ENCODE data around the gene AHI1.

Gene AHI1

DNA sequence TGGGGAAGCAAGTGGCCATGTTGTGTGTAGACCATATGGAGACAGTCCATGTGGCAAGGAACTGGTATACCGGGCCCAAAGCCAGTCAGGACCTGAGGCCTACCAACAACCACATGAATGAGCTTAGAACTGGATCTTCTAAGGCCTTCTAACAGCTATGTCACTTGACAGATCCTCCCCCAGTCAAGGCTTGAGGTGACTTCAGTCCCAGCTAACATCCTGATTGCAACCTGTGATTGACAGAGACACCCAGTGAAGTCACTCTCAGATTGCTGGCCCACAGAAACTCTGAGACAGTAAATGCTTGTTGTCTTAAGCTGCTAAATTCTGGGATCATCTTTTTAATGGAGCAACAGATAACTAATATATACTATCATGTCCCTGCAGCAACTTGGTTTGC lies 32.9 kb downstream of the AHI1 start:
- no peak for DNase-seq (ENCODE audit: extremely low read depth in 1 of 2, low read depth in 1 of 2)

DNA sequence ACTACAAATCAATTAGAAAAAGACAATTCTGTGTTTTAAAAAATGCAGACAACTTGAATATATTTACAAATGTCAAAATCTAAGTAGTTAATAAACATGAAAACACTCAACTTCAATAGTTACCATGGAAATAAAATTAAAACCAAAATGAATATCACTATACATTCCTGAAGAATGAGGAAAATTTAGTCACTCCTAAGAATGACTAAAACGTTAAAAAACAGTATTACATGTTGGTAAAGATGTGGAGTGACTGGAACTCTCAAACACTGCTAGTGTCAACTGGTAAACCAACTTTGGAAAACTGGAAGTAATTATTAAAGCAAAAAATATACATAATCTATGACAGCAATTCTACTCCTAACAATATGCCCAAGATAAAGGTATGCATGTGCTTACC lies 36.3 kb downstream of the AHI1 start:
- no peak for DNase-seq (ENCODE audit: extremely low read depth in 1 of 2, low read depth in 1 of 2)

DNA sequence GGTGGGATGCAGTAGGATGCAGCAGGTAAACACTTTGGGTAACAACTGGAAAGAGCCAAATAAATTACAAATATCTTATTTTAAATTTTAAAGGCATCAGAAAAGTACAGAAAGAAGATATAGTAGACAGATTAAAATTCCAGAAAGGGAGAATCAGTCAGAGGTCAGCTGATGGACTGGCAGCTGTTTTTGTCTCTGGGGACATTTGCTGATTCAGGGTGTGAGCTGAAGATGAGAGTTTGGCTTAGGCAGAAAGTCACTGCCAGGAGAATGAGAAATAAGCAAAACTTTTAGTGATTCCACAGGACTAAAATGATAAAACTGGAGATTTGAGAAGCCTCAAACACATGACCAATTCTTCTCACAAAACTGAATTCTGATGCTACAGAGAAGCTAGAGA lies 39.5 kb downstream of the AHI1 start:
- DNase-seq (ENCODE audit: extremely low read depth in 1 of 2, low read depth in 1 of 2): no peak

DNA sequence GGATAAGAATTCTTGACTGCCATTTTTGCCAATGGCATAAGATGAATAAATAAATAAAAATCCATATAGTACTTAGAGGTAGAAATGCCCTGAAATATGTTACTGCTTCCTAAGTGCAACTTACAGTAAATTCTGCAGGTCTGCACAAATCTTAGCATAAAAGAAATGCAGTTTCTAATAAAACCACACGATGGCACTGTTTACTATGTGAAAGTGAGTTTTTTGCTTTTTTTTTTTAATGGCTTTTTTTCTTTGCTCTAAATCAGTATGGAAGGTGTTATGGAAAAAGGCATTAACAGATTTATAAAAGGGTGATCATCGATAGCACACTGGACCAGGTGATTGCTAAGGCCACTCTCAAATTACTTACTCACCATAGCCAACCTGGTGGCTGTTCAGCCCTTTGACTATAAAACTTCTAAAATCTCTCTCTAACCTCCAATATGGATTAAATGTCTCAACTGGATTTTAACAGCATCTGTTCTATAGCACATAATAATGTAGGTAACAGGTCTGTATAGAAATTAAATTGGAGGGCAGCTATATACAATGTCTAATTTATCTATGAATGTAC lies 45.8 kb downstream of the AHI1 start:
- no peak for DNase-seq (ENCODE audit: extremely low read depth in 1 of 2, low read depth in 1 of 2)

DNA sequence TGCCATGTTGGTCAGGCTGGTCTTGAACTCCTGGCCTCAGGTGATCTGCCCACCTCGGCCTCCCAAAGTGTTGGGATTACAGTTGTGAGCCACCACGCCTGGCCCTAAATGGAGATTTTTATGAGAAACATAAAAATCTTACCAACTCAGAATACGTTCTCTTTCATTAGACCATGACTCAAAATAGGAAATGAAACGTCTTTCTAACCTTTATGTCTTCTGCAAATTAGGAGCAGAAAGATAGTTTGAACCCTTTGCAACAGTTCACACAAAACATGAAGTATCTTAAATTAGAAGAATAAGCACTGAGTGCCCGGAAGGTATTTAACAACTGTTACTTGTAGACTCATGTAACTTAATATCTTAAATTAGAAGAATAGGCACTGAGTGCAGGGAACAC lies 48.3 kb downstream of the AHI1 start:
- DNase-seq (ENCODE audit: extremely low read depth in 1 of 2, low read depth in 1 of 2): no peak

DNA sequence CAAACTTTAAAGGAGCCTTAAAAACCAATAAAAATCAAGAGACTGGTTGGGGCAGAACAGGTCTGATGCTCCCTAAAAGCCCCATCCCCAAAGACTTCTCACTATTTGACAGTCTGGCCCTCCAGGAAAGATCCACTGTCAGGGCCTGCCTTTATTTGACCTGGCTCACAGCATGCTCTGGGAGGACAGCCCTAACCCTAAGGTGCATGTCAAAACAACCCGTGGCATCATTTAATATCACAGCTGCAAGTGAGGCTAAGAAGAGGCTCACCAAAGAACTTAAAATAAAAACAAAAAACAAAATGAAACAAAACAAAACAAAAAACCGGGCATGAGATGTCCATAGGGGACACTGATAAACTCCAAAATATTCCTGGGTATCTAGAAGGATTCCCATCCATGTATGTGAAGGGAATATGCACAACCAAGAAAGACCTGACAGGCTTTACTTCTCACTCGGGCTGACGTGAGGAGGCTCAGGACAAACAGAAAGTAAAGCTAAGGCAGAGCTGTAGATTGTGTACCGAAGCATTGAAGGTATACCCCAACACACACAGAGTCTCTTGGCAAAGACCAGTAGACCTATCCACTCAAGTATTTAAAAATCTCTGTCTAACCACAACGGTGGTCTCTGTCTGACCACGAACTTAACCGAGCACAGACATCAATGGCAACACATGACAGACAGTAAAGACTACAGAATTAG lies 57.3 kb downstream of the AHI1 start:
- no peak for DNase-seq (ENCODE audit: extremely low read depth in 1 of 2, low read depth in 1 of 2)

DNA sequence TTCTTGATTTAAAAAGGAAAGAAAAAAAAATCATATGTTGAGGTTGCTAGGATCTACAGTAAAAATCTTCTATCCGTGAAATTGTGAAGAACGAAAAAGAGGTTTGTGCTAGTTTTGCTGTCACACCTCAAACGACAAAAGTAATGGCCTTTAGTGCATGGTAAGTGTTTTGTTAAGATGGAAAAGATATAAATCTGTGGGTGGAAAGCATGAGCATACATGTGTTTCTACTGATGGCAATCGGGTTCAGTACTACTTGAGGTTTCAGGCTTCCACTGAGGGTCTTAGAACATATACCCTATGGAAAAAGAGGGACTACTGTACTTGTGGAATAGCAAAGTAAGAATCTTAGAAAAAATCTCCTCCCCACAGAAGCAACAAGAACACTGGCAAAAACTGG lies 58.0 kb downstream of the AHI1 start:
- no peak for DNase-seq (ENCODE audit: extremely low read depth in 1 of 2, low read depth in 1 of 2)

DNA sequence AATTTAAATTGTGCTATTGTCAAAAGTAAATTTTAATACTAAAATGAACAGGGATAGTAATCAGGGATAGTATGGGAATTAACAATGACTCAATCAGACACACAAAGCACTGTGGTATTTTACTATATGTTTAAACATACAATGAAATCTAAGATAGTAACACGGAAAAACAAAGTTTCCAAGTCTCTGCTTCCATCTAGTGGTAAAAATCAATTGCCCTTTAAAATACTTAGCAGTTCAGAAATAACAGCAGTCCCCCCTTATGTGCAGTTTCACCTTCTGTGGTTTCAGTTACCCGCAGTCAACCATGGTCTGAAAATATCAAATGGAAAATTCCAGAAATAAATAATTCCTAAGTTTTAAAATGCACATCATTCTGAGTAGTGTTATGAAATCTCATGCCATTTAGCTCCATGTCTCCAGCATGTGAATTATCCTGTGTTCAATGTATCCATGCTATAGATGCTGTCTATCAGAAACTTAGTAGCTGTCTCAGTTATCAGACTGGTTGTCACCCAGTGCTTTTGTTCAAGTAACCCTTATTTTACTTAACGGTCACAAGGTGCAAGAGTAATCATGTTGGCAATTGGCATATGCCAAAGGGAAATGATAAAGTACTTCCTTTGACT lies 58.5 kb downstream of the AHI1 start:
- no peak for DNase-seq (ENCODE audit: extremely low read depth in 1 of 2, low read depth in 1 of 2)

DNA sequence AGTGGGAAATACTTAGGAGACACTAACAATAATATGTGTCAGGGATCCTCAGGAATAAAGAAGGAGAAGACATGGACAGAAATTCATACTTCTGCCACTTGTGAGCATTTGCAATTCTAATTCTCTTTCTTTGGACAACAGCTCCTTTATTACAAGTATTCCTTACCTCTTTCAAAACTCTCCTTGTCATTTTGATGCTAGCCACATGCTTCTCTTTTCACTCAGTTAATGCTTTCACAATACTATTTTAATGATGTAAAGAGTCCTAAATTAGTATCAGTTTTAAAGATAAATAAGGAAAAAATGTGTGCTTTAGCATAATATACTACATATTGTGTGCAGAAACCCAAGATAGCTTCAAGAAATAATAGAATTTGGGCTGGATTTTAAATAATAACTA lies 62.5 kb downstream of the AHI1 start:
- no peak for DNase-seq (ENCODE audit: extremely low read depth in 1 of 2, low read depth in 1 of 2)

DNA sequence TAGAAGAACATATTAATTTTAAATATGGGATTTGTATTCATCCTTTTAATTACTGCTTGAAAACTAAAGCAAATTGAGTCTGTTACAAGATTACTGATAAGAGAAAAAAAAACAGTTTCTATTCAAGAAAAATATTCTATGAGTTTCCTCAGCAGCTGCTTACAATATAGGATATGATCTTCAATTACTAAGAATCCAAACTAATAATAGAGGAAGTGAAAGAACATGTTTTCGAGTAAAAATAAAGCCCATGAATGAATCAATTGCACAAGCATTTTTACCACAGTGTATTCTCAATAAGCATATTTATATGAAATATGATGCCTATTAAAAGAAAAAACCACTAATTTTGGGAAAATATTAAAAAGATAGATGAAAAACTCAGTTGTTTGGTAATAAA lies 63.4 kb downstream of the AHI1 start:
- no peak for DNase-seq (ENCODE audit: extremely low read depth in 1 of 2, low read depth in 1 of 2)

DNA sequence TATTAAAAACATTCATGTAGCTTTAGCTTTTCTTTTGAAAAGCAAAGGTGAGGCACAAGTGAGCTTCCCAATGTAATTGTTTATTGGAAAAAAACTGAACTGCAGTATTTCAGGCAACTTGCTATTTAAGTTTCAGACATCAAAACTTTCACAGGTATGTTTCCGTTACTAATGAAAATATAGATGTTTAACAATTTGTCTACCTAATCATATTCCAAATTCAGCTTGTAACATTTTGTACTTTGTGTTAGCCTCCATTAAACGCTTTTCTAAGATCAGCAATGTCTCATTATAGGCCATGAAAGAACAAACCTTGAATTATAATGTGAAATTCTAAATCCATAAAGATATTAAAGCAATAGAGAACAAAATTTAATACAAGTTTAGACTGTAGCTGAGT lies 69.5 kb downstream of the AHI1 start:
- no peak for DNase-seq (ENCODE audit: extremely low read depth in 1 of 2, low read depth in 1 of 2)

DNA sequence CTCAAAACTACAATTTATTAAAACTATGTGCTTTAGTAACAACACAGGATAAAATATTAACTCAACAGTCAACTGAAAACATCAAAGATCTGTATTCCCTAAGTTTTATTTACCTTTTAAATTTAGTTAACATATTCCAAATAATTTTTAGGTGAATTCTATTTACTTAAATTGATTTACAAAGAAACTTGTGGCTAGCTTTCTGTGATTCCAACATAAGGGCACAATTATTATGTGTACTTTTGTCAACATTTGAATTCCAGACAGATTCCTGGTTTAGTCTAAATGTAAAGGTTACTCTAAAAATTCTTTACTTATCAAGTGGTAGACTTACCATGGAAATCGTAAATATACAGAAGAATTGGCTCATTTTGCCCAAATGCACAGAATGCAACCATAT lies 70.7 kb downstream of the AHI1 start:
- DNase-seq (ENCODE audit: extremely low read depth in 1 of 2, low read depth in 1 of 2): no peak

DNA sequence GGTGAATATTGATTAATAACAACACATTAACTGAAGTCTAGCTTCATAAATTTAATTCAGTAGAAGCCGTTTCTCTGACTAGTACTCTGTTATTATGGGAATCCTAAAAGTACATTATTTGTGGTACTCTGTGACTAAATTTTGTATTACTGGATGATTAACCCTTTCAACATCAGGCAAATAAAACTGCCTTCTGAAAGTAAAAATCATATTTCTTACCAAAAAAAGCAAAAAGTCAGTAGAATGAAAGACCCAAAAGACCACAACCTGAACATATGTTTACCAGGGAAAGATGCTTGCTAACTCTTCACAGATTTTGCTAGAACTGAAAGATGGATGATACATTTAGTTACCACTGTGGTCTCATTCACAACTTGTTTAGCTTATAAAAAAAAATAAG lies 73.2 kb downstream of the AHI1 start:
- DNase-seq (ENCODE audit: extremely low read depth in 1 of 2, low read depth in 1 of 2): no peak

DNA sequence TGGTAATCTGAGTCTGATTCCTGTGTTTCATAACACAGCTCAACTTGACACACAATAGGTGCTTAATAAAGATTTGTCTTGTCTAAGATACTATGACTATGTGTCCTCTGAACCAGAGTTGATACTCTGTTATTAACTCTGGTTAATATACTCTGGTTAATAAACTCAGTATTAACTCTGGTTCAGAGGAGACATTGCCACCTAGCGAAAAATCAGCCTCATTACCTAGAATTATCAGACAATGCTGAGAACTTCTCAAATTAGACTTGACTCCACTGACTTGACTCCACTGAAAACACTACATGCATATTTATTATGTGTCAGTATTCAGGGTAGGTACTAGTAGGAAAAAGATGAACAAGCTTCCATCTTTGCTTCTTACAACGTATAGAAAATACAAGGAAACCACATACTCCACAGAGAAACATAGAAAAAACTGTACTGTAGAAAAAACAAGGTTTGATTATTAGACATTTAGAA lies 73.9 kb downstream of the AHI1 start:
- no peak for DNase-seq (ENCODE audit: extremely low read depth in 1 of 2, low read depth in 1 of 2)

DNA sequence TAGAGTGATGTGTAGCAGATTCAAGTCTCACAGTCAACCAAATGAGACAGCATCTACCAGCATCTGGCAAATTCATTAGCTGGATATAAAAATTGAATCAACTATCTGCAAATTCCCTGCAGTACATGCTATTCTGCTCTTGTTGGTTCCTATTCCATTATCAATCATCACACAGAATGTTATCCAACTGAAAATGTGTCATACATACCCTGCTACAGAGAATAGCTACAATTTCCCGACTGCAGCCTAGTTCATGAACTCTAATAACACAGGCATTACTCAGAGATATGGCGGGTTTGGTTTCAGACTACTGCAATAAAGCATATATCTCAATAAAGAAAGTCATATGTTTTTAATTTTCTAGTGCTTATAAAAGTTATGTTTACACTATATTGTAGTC lies 78.4 kb downstream of the AHI1 start:
- no peak for DNase-seq (ENCODE audit: extremely low read depth in 1 of 2, low read depth in 1 of 2)

DNA sequence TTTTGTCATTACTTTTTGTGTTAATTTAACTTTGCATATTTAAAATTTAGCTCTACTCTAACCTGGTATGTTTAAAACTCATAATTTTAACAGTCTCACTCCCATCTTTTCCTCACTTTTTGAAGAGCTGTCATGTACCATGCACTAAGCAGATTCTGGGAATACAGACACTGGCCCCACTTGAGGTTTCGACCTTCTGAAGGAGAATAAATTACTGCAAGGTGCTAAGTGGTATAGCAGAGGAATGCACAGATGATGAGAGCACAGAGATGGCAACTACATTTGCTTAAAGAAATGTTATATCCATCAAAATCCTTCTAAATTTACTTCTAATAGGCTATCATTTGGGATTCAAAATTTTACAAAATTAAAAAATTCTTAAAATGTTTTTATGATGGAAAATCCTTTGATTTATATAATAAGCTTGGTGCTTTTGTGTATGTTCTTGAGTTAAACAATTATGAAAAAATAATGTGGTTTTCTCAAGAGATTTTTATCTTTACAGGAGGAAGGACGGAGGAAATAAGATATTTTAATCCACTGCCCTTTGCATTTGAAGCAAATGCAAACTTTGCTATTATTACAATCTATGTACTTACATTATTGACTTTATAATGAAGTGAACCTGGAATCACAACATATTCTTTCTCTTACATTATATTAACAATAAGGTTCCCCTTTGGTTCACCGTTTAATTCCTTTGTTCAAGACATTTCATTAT lies 79.3 kb downstream of the AHI1 start:
- DNase-seq (ENCODE audit: extremely low read depth in 1 of 2, low read depth in 1 of 2): no peak

DNA sequence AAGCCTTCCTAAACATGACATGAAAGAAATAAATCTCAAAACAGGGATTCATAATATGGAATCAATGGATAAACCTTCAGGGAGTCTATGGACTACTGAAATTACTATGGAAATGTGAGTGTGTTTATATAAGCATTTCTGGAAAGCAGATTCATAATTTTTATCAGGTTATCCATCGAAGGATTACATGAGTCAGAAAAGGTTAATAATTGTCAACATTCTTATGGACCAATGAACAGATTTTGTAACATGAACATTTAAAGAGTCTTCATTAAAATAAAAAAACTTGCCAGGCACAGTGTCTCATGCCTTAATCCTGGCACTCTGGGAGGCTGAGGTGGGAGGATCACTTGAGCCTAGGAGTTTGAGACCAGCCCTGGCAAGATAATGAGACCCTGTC lies 84.8 kb downstream of the AHI1 start:
- DNase-seq (ENCODE audit: extremely low read depth in 1 of 2, low read depth in 1 of 2): no peak

DNA sequence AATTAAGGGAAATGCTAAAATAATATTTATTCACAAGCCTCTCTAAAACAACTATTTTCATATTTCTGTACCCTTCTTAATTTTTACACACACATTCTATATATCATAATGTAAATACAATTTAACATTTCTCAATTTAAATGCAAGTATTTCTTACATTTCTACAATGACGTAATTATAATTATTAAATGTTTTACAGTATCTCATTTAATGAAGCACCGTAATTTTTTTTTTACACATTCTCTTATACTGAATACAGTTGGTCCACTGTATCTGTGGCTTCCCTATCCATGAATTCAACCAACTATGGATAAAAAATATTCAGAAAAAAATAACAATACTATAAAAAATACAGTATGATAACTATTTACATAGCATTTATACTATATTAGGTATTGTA lies 85.7 kb downstream of the AHI1 start:
- DNase-seq (ENCODE audit: extremely low read depth in 1 of 2, low read depth in 1 of 2): no peak

DNA sequence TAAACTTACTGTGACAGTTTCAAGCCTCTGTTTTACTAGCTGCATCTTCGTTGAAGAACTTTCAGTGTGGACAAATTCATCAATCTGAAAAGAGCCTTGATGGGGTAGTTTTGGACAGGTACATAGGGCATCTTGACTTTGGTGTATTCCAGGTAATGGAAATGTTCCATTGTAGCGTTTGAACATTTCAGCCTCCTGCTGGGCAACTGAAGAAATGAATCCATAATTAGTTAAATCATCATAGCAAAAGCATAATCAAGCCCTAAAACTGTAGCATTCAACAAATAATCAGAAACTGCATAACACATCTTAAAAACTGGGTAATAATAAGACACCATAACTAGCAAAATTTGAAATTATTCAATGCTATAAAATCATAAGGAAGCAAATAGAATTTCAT lies 86.2 kb downstream of the AHI1 start:
- DNase-seq (ENCODE audit: extremely low read depth in 1 of 2, low read depth in 1 of 2): no peak

DNA sequence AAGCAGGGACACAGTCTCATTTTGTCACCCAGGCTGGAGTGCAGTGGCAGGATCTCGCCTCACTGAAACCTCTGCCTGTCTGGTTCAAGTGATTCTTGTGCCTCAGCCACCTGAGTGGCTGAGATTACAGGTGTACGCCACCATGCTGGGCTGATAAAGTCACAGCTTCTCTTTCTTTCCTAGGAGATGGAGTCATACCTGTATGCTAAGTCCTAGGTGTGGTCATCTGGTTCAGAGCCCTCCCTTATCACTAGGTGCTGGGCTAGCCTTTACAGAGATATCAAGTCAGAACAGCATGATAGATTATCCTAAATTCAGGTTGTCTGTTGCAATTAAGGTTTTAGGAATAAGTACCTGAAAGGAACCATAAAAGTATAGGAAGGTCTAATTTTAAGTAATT lies 86.7 kb downstream of the AHI1 start:
- no peak for DNase-seq (ENCODE audit: extremely low read depth in 1 of 2, low read depth in 1 of 2)

DNA sequence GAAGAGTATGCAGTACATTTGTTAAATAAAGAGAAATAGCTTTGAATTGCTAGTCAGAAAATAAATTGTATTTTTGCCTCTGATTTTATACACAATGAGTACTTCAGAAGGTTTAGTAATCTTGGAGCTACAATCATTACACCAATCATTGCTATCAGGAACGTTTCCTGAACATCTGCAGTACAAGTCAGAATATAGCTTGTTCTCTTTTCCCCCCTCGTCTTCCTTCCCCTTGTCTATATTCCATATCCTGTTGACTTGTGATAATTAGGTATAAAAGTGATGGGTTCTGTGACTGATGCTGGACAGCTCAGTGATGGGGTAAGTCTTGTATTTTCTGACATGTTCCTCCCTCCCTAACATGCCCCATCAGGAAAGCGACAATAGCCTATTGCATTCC lies 94.0 kb downstream of the AHI1 start:
- DNase-seq (ENCODE audit: extremely low read depth in 1 of 2, low read depth in 1 of 2): no peak

DNA sequence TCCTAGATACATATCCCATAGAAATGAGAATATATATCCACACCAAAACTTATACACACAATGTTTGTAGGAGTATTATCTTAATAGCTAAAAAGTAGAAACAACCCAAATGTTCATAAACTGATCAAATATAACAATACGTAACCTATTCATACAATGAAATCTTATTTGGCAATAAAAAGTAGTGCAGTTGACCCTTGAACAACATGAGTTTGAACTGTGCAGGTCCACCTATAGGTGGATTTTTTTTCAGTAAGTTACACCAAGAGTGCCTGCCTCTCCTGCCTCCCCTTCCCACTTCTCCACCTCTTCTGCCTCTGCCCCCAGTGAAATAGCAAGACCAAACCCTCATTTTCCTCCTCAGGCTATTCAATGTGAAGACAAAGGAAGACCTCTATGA lies 95.2 kb downstream of the AHI1 start:
- DNase-seq (ENCODE audit: extremely low read depth in 1 of 2, low read depth in 1 of 2): no peak

All from stimulated activated CD8-positive, alpha-beta memory T cell treated with anti-CD3 and anti-CD28 coated beads, Interleukin-7, amount 100 ng/mL, for 48 hours (primary cell).